H9 (cell line): Measurements from ENCODE around the gene L1TD1. TPM values are rescaled to one million over a fixed set of nuclear protein-coding genes. Genes with fewer than 3 reads are reported as not detected.

Experiments used
- DNase-seq: peaks from one replicate; pipeline ENCODE4 v3.0.0-alpha.2; 2017
- H2AFZ ChIP-seq: one replicate; pipeline ENCODE4 v1.6.1; 2013; ENCODE audit warnings: mild to moderate bottlenecking, low read length, control low read depth, moderate library complexity
- H2AK5ac ChIP-seq: 2 replicates; pipeline ENCODE4 v1.6.1; 2013; ENCODE audit warnings: low read length, control low read depth, mixed read lengths; ENCODE audit not compliant: insufficient read length
- H2BK120ac ChIP-seq: one replicate; pipeline ENCODE4 v1.6.1; 2013; ENCODE audit warnings: low read depth, mild to moderate bottlenecking, low read length, control low read depth, inconsistent platforms; ENCODE audit not compliant: poor library complexity, severe bottlenecking
- H2BK12ac ChIP-seq: 2 replicates; pipeline ENCODE4 v1.6.1; 2013; ENCODE audit warnings: low read length, control low read depth, mixed read lengths, low read depth; ENCODE audit not compliant: insufficient read length
- H2BK15ac ChIP-seq: 2 replicates; pipeline ENCODE4 v1.6.1; 2013; ENCODE audit warnings: low read depth, low read length, control low read depth
- H2BK20ac ChIP-seq: one replicate; pipeline ENCODE4 v1.6.1; 2013; ENCODE audit warnings: low read depth, mild to moderate bottlenecking, low read length, control low read depth, inconsistent platforms; ENCODE audit not compliant: poor library complexity, severe bottlenecking
- H2BK5ac ChIP-seq: 2 replicates; pipeline ENCODE4 v1.6.1; 2013; ENCODE audit warnings: low read length, control low read depth, mixed read lengths; ENCODE audit not compliant: insufficient read length
- H3K14ac ChIP-seq: 2 replicates; pipeline ENCODE4 v1.6.1; 2013; ENCODE audit warnings: low read length, control low read depth; ENCODE audit not compliant: insufficient read depth
- H3K18ac ChIP-seq: 2 replicates; pipeline ENCODE4 v1.6.1; 2013; ENCODE audit warnings: low read depth, mild to moderate bottlenecking, mixed read lengths, low read length, control low read depth; ENCODE audit not compliant: insufficient read length
- H3K23ac ChIP-seq: 2 replicates; pipeline ENCODE4 v1.6.1; 2013; ENCODE audit warnings: low read length, control low read depth, mixed read lengths, low read depth; ENCODE audit not compliant: insufficient read length
- H3K23me2 ChIP-seq: 2 replicates; pipeline ENCODE4 v1.6.1; 2013; ENCODE audit warnings: low read depth, mild to moderate bottlenecking, mixed read lengths, low read length, control low read depth; ENCODE audit not compliant: insufficient read length, poor library complexity, severe bottlenecking
- H3K27ac ChIP-seq: 2 replicates; pipeline ENCODE4 v1.5.1; 2013; ENCODE audit warnings: low read length, control low read depth, mixed read lengths, low read depth; ENCODE audit not compliant: insufficient read length
- H3K27me3 ChIP-seq: 2 replicates; pipeline ENCODE4 v1.6.1; 2013; ENCODE audit warnings: low read length, control low read depth, inconsistent platforms; ENCODE audit not compliant: insufficient read depth
- H3K4ac ChIP-seq: 2 replicates; pipeline ENCODE4 v1.6.1; 2013; ENCODE audit warnings: low read depth, mild to moderate bottlenecking, control low read depth, inconsistent platforms, low read length, moderate library complexity
- H3K4me1 ChIP-seq: 2 replicates; pipeline ENCODE4 v1.6.1; 2013; ENCODE audit warnings: low read length, control low read depth, inconsistent platforms; ENCODE audit not compliant: insufficient read depth
- H3K4me2 ChIP-seq: 2 replicates; pipeline ENCODE4 v1.6.1; 2013; ENCODE audit warnings: low read length, control low read depth, mixed read lengths; ENCODE audit not compliant: insufficient read length, insufficient read depth
- H3K56ac ChIP-seq: 2 replicates; pipeline ENCODE4 v1.6.1; 2013; ENCODE audit warnings: low read depth, mild to moderate bottlenecking, mixed read lengths, low read length, control low read depth; ENCODE audit not compliant: insufficient read length
- H3K79me1 ChIP-seq: 2 replicates; pipeline ENCODE4 v1.6.1; 2013; ENCODE audit warnings: low read depth, mild to moderate bottlenecking, moderate library complexity, low read length, control low read depth, inconsistent platforms; ENCODE audit not compliant: insufficient read depth, poor library complexity, severe bottlenecking
- H3K79me2 ChIP-seq: 2 replicates; pipeline ENCODE4 v1.6.1; 2013; ENCODE audit warnings: low read length, control low read depth, inconsistent platforms; ENCODE audit not compliant: insufficient read depth
- H3K9ac ChIP-seq: 2 replicates; pipeline ENCODE4 v1.6.1; 2013; ENCODE audit warnings: low read length, control low read depth, mixed read lengths; ENCODE audit not compliant: insufficient read length; ENCODE audit errors: extremely low read depth
- H3K9me3 ChIP-seq: one replicate; pipeline ENCODE4 v1.6.1; 2013; ENCODE audit warnings: low read depth, low read length, inconsistent platforms; ENCODE audit not compliant: control insufficient read depth
- H3T11ph ChIP-seq: one replicate; pipeline ENCODE4 v1.6.1; 2013; ENCODE audit warnings: mild to moderate bottlenecking, low read length, control low read depth, inconsistent platforms
- H4K20me1 ChIP-seq: one replicate; pipeline ENCODE4 v1.6.1; 2013; ENCODE audit not compliant: control insufficient read depth, insufficient read length, insufficient read depth
- H4K5ac ChIP-seq: 2 replicates; pipeline ENCODE4 v1.6.1; 2013; ENCODE audit warnings: low read depth, mild to moderate bottlenecking, mixed read lengths, low read length, control low read depth; ENCODE audit not compliant: insufficient read length
- H4K8ac ChIP-seq: replicated peaks from 2 replicates; pipeline ENCODE4 v1.6.1; 2013; ENCODE audit warnings: low read length, control low read depth, mixed read lengths, low read depth; ENCODE audit not compliant: insufficient read length
- H4K91ac ChIP-seq: 2 replicates; pipeline ENCODE4 v1.6.1; 2013; ENCODE audit warnings: low read depth, mild to moderate bottlenecking, moderate library complexity, mixed read lengths, low read length, control low read depth; ENCODE audit not compliant: insufficient read length
- H3K27ac Mint-ChIP-seq, 3 experiments: 2 replicates in 2 of 3; 3 replicates in 1 of 3; pipeline ENCODE4 v1.8.0; 2020 to 2021; ENCODE audit warnings: mixed read lengths in 3 of 3, mild to moderate bottlenecking in 1 of 3, moderate library complexity in 1 of 3
- H3K27me3 Mint-ChIP-seq: 2 replicates; pipeline ENCODE4 v1.8.0; 2021; ENCODE audit warnings: low read depth, mild to moderate bottlenecking, moderate library complexity, mixed read lengths
- H3K36me3 Mint-ChIP-seq, 3 experiments: 2 replicates in 2 of 3; 3 replicates in 1 of 3; pipeline ENCODE4 v1.8.0; 2020 to 2021; ENCODE audit warnings: low read depth in 3 of 3, mixed read lengths in 3 of 3; ENCODE audit not compliant: insufficient read depth in 1 of 3
- H3K4me1 Mint-ChIP-seq, 2 experiments: 2 replicates each; pipeline ENCODE4 v1.8.0; 2020; ENCODE audit warnings: mixed read lengths in 2 of 2
- H3K4me3 Mint-ChIP-seq, 2 experiments: 2 replicates in 1 of 2; 3 replicates in 1 of 2; pipeline ENCODE4 v1.8.0; 2020 to 2021; ENCODE audit warnings: mild to moderate bottlenecking in 2 of 2, mixed read lengths in 2 of 2, moderate library complexity in 1 of 2
- H3K9me3 Mint-ChIP-seq, 2 experiments: 2 replicates in 1 of 2; 3 replicates in 1 of 2; pipeline ENCODE4 v1.8.0; 2020; ENCODE audit warnings: mild to moderate bottlenecking in 2 of 2, mixed read lengths in 2 of 2, moderate library complexity in 1 of 2
- WGBS: extraction: QIAGEN DNeasy Blood & Tissue Kit; methylation state at CpG from one replicate; pipeline ENCODE4 v1.1.7; 2013; ENCODE audit warnings: missing lambda C conversion rate, low lambda C conversion rate, mixed read lengths; ENCODE audit not compliant: insufficient read length; ENCODE audit errors: extremely low coverage; 5-methylcytosine and 5-hydroxymethylcytosine counted together
- total RNA-seq: library from RNA; stranded (reverse); gene quantifications from 2 replicates; pipeline ENCODE4 v1.2.1, GENCODE V29; 2021
- TF ChIP-seq, protein P1 (sequence below): fragments of 200-600 bp; sonication (generic); conservative IDR thresholded peaks from 3 replicates; pipeline ENCODE4 v1.8.0; 2021; ENCODE audit warnings: antibody characterized with exemption, mild to moderate bottlenecking

Gene L1TD1
- total RNA-seq, 1 experiment from 2014 or later, result 422 TPM

DNA sequence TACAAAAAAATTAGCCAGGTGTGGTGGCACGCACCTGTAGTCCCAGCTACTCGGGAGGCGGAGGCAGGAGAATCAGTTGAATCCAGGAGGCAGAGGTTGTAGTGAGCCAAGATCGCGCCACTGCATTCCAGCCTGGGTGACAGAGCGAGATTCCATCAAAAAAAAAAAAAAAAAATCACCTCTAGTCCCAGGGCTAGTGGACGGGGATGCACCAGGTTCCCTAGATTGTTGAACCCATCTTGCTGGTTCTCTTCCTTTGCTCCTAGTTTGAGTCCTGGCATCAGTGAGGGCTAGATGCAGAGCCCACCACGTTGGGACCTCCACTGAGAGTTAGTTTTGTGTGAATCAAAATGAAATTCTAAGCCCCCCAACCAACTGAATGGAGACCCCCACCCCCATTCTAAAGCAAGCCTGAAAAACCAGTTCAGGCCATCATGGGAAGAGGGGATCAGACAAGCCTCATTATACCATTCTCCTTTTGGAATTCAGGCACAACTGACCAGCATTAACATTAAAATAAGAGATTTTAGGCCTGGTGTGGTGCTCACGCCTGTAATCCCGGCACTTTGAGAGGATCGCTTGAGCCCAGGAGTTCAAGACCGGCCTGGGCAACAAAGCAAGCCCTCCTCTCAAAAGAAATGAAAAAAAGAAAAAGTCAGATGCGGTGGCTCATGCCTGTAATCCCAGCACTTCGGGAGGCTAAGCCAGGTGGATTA, 17.9 kb upstream of the L1TD1 start:
- Histone ChIP-seq H4K8ac (no peak overlapping the region), H3K27me3 (no peaks in the 10 kb centered on the region), H3K27ac (peak overlapping the region; percentile 47), H2BK12ac (no peak overlapping the region), H4K5ac (no peak overlapping the region), H3K9me3 (no peaks in the 10 kb centered on the region), H3K4ac (no peak overlapping the region), H3K79me1 (no peaks in the 10 kb centered on the region), H3K23ac (no peak overlapping the region), H4K20me1 (no peaks in the 10 kb centered on the region), H3K14ac (no peak overlapping the region), H3K9ac (no peak overlapping the region), H3T11ph (no peak overlapping the region), H3K79me2 (no peaks in the 10 kb centered on the region), H3K23me2 (no peaks in the 10 kb centered on the region), H2BK120ac (no peak overlapping the region), H3K18ac (no peak overlapping the region), H4K91ac (no peak overlapping the region), H3K4me1 (peaks cover 14% of the 10 kb centered on the region; the same call in 1 of the 2 replicates), H2AFZ (no peak overlapping the region), H2AK5ac (no peak overlapping the region), H3K56ac (no peak overlapping the region), H2BK5ac (no peak overlapping the region), H2BK20ac (no peak overlapping the region), H3K4me2 (peak overlapping the region; percentile 32), H2BK15ac (no peak overlapping the region)
- H3K36me3 Mint-ChIP-seq, result no peaks in the 10 kb centered on the region
- no peak for DNase-seq
- H3K4me1 Mint-ChIP-seq, result peaks cover 60 to 65% of the 10 kb centered on the region in 2 experiments
- H3K27me3 Mint-ChIP-seq, result no peaks in the 10 kb centered on the region
- TF ChIP-seq, protein P1, sequence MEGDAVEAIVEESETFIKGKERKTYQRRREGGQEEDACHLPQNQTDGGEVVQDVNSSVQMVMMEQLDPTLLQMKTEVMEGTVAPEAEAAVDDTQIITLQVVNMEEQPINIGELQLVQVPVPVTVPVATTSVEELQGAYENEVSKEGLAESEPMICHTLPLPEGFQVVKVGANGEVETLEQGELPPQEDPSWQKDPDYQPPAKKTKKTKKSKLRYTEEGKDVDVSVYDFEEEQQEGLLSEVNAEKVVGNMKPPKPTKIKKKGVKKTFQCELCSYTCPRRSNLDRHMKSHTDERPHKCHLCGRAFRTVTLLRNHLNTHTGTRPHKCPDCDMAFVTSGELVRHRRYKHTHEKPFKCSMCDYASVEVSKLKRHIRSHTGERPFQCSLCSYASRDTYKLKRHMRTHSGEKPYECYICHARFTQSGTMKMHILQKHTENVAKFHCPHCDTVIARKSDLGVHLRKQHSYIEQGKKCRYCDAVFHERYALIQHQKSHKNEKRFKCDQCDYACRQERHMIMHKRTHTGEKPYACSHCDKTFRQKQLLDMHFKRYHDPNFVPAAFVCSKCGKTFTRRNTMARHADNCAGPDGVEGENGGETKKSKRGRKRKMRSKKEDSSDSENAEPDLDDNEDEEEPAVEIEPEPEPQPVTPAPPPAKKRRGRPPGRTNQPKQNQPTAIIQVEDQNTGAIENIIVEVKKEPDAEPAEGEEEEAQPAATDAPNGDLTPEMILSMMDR, result no peak
- no peaks in the 10 kb centered on the region for H3K9me3 Mint-ChIP-seq
- H3K27ac Mint-ChIP-seq, result peak overlapping the region; percentile 93 to 99 (median 96)
- no CpG with 5 or more reads among the region's 14 CpGs for WGBS
- H3K4me3 Mint-ChIP-seq, result peak overlapping the region; percentile 42 to 58; a peak in 4 of 5 replicates
